ENCODE data around the gene NKX2-4. TPM values are rescaled to one million over a fixed set of nuclear protein-coding genes. Genes with fewer than 3 reads are reported as not detected.

Gene NKX2-4
- total and polyA plus RNA-seq, 2 of the 4 experiments (the other 2 are of a cell fraction): not detected

DNA sequence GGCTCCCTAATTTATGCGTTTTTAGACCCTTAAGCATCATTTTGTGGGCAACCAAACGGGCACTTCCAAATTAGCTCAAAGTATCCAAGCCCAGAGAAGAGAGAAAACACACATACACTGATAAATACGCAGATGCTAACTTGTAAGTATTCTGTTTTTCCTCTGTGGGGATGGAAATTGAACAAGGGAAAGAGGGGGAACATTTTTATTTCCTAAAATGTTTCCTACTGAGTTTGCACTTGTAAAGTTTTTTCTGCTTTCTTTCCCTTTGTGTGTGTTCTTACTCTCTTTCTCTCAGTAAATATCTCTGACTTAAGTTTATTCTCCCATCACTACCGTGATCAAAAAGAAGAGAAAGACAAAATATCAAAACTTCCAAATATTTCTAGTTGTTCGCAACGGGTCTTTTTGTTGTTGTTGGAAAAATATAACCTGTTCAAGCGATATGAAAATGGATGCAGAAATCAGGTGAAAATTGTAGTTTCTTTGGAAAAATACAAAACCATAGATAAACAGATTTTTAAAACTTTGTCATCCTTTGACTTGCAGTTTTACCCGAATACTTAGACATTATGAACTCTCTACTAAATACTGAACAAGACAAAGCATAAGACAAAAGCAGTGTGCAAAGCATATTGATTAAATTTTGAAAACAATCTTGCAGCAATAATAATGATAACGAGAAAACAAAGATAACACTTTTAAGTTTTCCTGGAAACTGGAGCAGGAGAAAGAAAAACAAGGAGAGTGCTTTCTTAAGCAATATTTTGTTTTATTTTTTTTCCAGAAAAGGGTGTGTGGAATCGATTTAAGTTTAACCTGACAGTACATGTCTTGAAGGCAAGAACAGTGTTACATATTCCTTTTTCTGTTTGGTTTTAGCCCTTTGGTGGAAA is 1.0 kb upstream of the NKX2-4 start:
- H2BK20ac ChIP-seq (ENCODE audit: low read depth, low read length): no peak overlapping the region
- no peak overlapping the region for H2AFZ ChIP-seq (replicated peaks; ENCODE audit: low read length, poor library complexity)
- no peak overlapping the region for H2AK5ac ChIP-seq (ENCODE audit: low read depth, low read length)
- no peak overlapping the region for H4K8ac ChIP-seq (ENCODE audit: low read depth in 2 of 2, low read length in 2 of 2)
- no peak overlapping the region for H3K14ac ChIP-seq (replicated peaks; ENCODE audit: low read depth, low read length)
- no peak overlapping the region for H2BK5ac ChIP-seq (ENCODE audit: low read depth, low read length, poor library complexity, severe bottlenecking)
- H3K27ac ChIP-seq (ENCODE audit: insufficient read depth, low read length): no peak overlapping the region
- H3K4ac ChIP-seq (ENCODE audit: low read depth, low read length): no peak overlapping the region
- no peak overlapping the region for H3K4me2 ChIP-seq (ENCODE audit: low read depth, low read length)
- no peak overlapping the region for H3K9ac ChIP-seq (ENCODE audit: low read depth, low read length)
- ChIA-PET CTCF (no interaction called here), POLR2A (ENCODE audit: unreplicated experiment) (no interaction called here)
- H3K79me1 ChIP-seq (ENCODE audit: low read depth in 1 of 2, low read length in 2 of 2): no peaks in the 10 kb centered on the region
- dilution Hi-C loops (cut with HindIII; ENCODE audit: low sequenced_read_pairs, unreplicated experiment): no loop called here
- H3K27me3 ChIP-seq (ENCODE audit: control insufficient read depth, insufficient read depth, low read length): peaks cover 69% of the 10 kb centered on the region
- H2BK120ac ChIP-seq (ENCODE audit: low read depth, low read length): no peak overlapping the region
- no peak overlapping the region for H2AK9ac ChIP-seq (replicated peaks; ENCODE audit: low read depth, low read length, poor library complexity)
- H3K36me3 ChIP-seq (ENCODE audit: control insufficient read depth, insufficient read depth, low read length): no peaks in the 10 kb centered on the region
- peaks cover 16% of the 10 kb centered on the region for H3K9me3 ChIP-seq (ENCODE audit: control insufficient read depth, insufficient read depth, low read length)
- no peak overlapping the region for H3K56ac ChIP-seq (ENCODE audit: extremely low read depth, insufficient read depth, low read length)
- H4K20me1 ChIP-seq (ENCODE audit: insufficient read depth, low read length): no peaks in the 10 kb centered on the region
- H3K23ac ChIP-seq (ENCODE audit: low read depth, low read length): no peak overlapping the region
- no peak for DNase-seq
- H4K5ac ChIP-seq (ENCODE audit: low read depth, low read length): no peak overlapping the region
- WGBS, 2 experiments (ENCODE audit: extremely low coverage in 2 of 2, insufficient read length in 1 of 2): 20% methylated on average over 1 of the region's 10 CpGs; no CpG with 5 or more reads in 1 of the 2 experiments
- H3K4me3 ChIP-seq (ENCODE audit: insufficient read depth, low read depth, low read length): no peak overlapping the region
- ATAC-seq (ENCODE audit: low read depth): no peak
- H4K91ac ChIP-seq (ENCODE audit: insufficient read depth, low read depth, low read length): no peak overlapping the region
- intact Hi-C loops (cut with micrococcal nuclease): loop anchor here (10.0 kb wide), 1 partner anchor 164 kb away; no protein-coding TSS in a partner anchor
- no TSS peak for BruUV-seq (replicated peaks)
- in situ Hi-C loops (cut with MboI; ENCODE audit: low sequenced_read_pairs): no loop called here
- no peaks in the 10 kb centered on the region for H3K9me1 ChIP-seq (ENCODE audit: insufficient read depth, low read length)
- H3K4me1 ChIP-seq (ENCODE audit: control insufficient read depth, insufficient read depth, low read length): peaks cover 2% of the 10 kb centered on the region; the same call in 1 of the 2 replicates
- no peak overlapping the region for H2BK15ac ChIP-seq (ENCODE audit: low read depth, low read length)
- H3K18ac ChIP-seq (ENCODE audit: low read depth, low read length): no peak overlapping the region
- no peak for TF ChIP-seq ELK1 (IDR thresholded peaks at IDR 0.05; ENCODE audit: borderline replicate concordance, low read depth, low read length)
- TF ChIP-seq FOS (IDR thresholded peaks at IDR 0.05; ENCODE audit: low read depth, low read length): no peak
- no peak for TF ChIP-seq MXI1 (IDR thresholded peaks at IDR 0.05; ENCODE audit: borderline replicate concordance, low read depth, low read length)
- no peak for TF ChIP-seq BHLHE40 (IDR thresholded peaks at IDR 0.05; ENCODE audit: low read depth, low read length)
- TF ChIP-seq, protein P1, sequence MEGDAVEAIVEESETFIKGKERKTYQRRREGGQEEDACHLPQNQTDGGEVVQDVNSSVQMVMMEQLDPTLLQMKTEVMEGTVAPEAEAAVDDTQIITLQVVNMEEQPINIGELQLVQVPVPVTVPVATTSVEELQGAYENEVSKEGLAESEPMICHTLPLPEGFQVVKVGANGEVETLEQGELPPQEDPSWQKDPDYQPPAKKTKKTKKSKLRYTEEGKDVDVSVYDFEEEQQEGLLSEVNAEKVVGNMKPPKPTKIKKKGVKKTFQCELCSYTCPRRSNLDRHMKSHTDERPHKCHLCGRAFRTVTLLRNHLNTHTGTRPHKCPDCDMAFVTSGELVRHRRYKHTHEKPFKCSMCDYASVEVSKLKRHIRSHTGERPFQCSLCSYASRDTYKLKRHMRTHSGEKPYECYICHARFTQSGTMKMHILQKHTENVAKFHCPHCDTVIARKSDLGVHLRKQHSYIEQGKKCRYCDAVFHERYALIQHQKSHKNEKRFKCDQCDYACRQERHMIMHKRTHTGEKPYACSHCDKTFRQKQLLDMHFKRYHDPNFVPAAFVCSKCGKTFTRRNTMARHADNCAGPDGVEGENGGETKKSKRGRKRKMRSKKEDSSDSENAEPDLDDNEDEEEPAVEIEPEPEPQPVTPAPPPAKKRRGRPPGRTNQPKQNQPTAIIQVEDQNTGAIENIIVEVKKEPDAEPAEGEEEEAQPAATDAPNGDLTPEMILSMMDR (conservative IDR thresholded peaks at IDR 0.05; ENCODE audit: low read depth, low read length): no peak
- no peak for TF ChIP-seq RFX5 (IDR thresholded peaks at IDR 0.05; ENCODE audit: low read depth, low read length)
- TF ChIP-seq NFE2L2 (IDR thresholded peaks at IDR 0.05; ENCODE audit: low read depth, low read length): no peak
- no peak for TF ChIP-seq MAZ (IDR thresholded peaks at IDR 0.05; ENCODE audit: borderline replicate concordance, low read depth, low read length)
- TF ChIP-seq, protein P2, sequence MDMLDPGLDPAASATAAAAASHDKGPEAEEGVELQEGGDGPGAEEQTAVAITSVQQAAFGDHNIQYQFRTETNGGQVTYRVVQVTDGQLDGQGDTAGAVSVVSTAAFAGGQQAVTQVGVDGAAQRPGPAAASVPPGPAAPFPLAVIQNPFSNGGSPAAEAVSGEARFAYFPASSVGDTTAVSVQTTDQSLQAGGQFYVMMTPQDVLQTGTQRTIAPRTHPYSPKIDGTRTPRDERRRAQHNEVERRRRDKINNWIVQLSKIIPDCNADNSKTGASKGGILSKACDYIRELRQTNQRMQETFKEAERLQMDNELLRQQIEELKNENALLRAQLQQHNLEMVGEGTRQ (IDR thresholded peaks at IDR 0.05; ENCODE audit: low read depth, low read length): no peak
- no peak for TF ChIP-seq SMC3 (IDR thresholded peaks at IDR 0.05; ENCODE audit: low read depth, low read length)
- TF ChIP-seq RAD21 (IDR thresholded peaks at IDR 0.05; ENCODE audit: low read length): no peak
- TF ChIP-seq CHD1 (IDR thresholded peaks at IDR 0.05; ENCODE audit: low read depth, low read length): no peak
- TF ChIP-seq CEBPB (IDR thresholded peaks at IDR 0.05; ENCODE audit: low read depth, low read length): no peak
- TF ChIP-seq MAFK (IDR thresholded peaks at IDR 0.05; ENCODE audit: low read depth, low read length): no peak

All from IMR-90 (cell line).